GM19467 (cell line): ENCODE measurements around the gene SLBP.
"Not testable (repeated sequence)": the region's sequence is repeated elsewhere in the genome, so short reads cannot be mapped to it uniquely, and the experiment has no call there.

Source experiments
- ATAC-seq: cut with Tn5 transposase; IDR thresholded peaks from one replicate; pipeline ENCODE4 v1.9.1; 2021; ENCODE audit warnings: mild to moderate bottlenecking, moderate library complexity; ENCODE audit not compliant: unreplicated experiment

SLBP gene

GRCh38 chr4:1713003-1713851, 1.1 kb upstream of the SLBP start:
- no peak for ATAC-seq

- peak; percentile 6 for ATAC-seq
Measured at GRCh38 chr4:1711571-1712215, 426 bp downstream of the SLBP start.

- no peak for ATAC-seq
Measured at GRCh38 chr4:1711055-1711570, 1.0 kb downstream of the SLBP start.

GRCh38 chr4:1708581-1708980, 3.5 kb downstream of the SLBP start:
- ATAC-seq, result no peak

GRCh38 chr4:1706358-1706757, 5.8 kb downstream of the SLBP start:
- no peak for ATAC-seq

- no peak for ATAC-seq
Measured at GRCh38 chr4:1705732-1706131, 6.4 kb downstream of the SLBP start.

- ATAC-seq, result no peak
Measured at GRCh38 chr4:1703867-1704266, 8.3 kb downstream of the SLBP start.

GRCh38 chr4:1701671-1702070, 10.4 kb downstream of the SLBP start:
- not testable (repeated sequence) for ATAC-seq

GRCh38 chr4:1695913-1696312, 16.2 kb downstream of the SLBP start:
- ATAC-seq, result no peak

GRCh38 chr4:1693131-1693896, 18.8 kb downstream of the SLBP start:
- ATAC-seq, result no peak

GRCh38 chr4:1691737-1692373, 20.3 kb downstream of the SLBP start:
- ATAC-seq, result no peak

GRCh38 chr4:1690698-1691097, 21.4 kb downstream of the SLBP start:
- ATAC-seq, result no peak

- no peak for ATAC-seq
Measured at GRCh38 chr4:1686440-1687036, 25.6 kb downstream of the SLBP start.

GRCh38 chr4:1685235-1686150, 26.6 kb downstream of the SLBP start:
- ATAC-seq, result no peak

- peak; percentile 16 for ATAC-seq
Measured at GRCh38 chr4:1684506-1685234, 27.4 kb downstream of the SLBP start.

- ATAC-seq, result peak; percentile 82
Measured at GRCh38 chr4:1683736-1684505, 28.2 kb downstream of the SLBP start, which contains the start of gene FAM53A. TSS of gene FAM53A (minus strand) at chr4:1684313. CDS start at chr4:1668741, 15,572 bp downstream.

- no peak for ATAC-seq
Measured at GRCh38 chr4:1683261-1683735, 28.8 kb downstream of the SLBP start.

GRCh38 chr4:1682860-1683259, 29.3 kb downstream of the SLBP start:
- ATAC-seq, result no peak
